Endothelial cell of umbilical vein (primary cell): ENCODE measurements around the gene RAB11B. TPM values are rescaled to one million over a fixed set of nuclear protein-coding genes. Genes with fewer than 3 reads are reported as not detected.

Experiments used
- BruUV-seq: library from RNA; stranded (reverse); fragments of 400-500 nt; replicated peaks from 2 replicates; lab custom pipeline; 2021; lab: Mats Ljungman, UMichigan
- CTCF ChIA-PET: fragments of 300-600, 350-600 bp; sonication (Branson Sonifier 250); formaldehyde crosslinking; loops from one replicate; lab custom pipeline; 2021; ENCODE audit warnings: antibody characterized with exemption, inconsistent platforms; lab: Charles Lee
- POLR2A ChIA-PET: fragments of 300-600, 350-600 bp; sonication (Branson Sonifier 250); formaldehyde crosslinking; loops from one replicate; lab custom pipeline; 2021; ENCODE audit warnings: antibody characterized with exemption, inconsistent platforms; lab: Charles Lee
- DNase-seq: peaks from one replicate; pipeline ENCODE4 v3.0.0-alpha.2; 2011; ENCODE audit warnings: low read depth, low spot score
- FAIRE-seq: peaks from 2 replicates; lab custom pipeline; 2011; peaks lifted over from hg19 to GRCh38; lab: Jason Lieb, UNC
- H2AFZ ChIP-seq: 2 replicates; pipeline ENCODE4 v1.6.0; 2012; ENCODE audit warnings: low read depth, low read length, control low read depth, inconsistent platforms
- H3K27ac ChIP-seq: 2 replicates; pipeline ENCODE4 v1.5.1; 2011; ENCODE audit warnings: low read depth, mild to moderate bottlenecking, control low read depth, low read length, moderate library complexity; ENCODE audit not compliant: insufficient read depth
- H3K27me3 ChIP-seq, 2 experiments: 2 replicates each; pipeline versions ENCODE4 v1.6.0 to v1.6.1; 2011; ENCODE audit warnings: low read length in 2 of 2, mixed read lengths in 1 of 2; ENCODE audit not compliant: control insufficient read depth in 2 of 2, insufficient read depth in 2 of 2
- H3K36me3 ChIP-seq, 2 experiments: 2 replicates in 1 of 2; 3 replicates in 1 of 2; pipeline ENCODE4 v1.5.1; 2011; ENCODE audit warnings: low read length in 2 of 2, mild to moderate bottlenecking in 1 of 2, moderate library complexity in 1 of 2; ENCODE audit not compliant: control insufficient read depth in 2 of 2, insufficient read depth in 2 of 2; ENCODE audit errors: extremely low read depth in 1 of 2
- H3K4me1 ChIP-seq: 3 replicates; pipeline ENCODE4 v1.5.1; 2011; ENCODE audit warnings: mild to moderate bottlenecking, low read length; ENCODE audit not compliant: control insufficient read depth, insufficient read depth; ENCODE audit errors: extremely low read depth
- H3K4me2 ChIP-seq: 2 replicates; pipeline ENCODE4 v1.6.1; 2011; ENCODE audit warnings: low read length, control low read depth, mixed read lengths; ENCODE audit not compliant: insufficient read depth
- H3K4me3 ChIP-seq, 3 experiments: fragments of 200-600 bp in 1 of 3; sonication (generic), shearing (Covaris generic) in 1 of 3; replicated peaks in 1 of 3; 2 replicates each; pipeline ENCODE4 v1.5.1; 2011 to 2016; ENCODE audit warnings: control low read depth in 3 of 3, low read length in 3 of 3, mild to moderate bottlenecking in 2 of 3, inconsistent platforms in 1 of 3, low read depth in 1 of 3, moderate library complexity in 1 of 3; ENCODE audit not compliant: insufficient read depth in 1 of 3
- H3K79me2 ChIP-seq: 2 replicates; pipeline ENCODE4 v1.6.0; 2012; ENCODE audit warnings: low read length, inconsistent platforms; ENCODE audit not compliant: control insufficient read depth, insufficient read depth
- H3K9ac ChIP-seq: replicated peaks from 2 replicates; pipeline ENCODE3; 2011; ENCODE audit warnings: low read length, control low read depth; ENCODE audit not compliant: insufficient read depth; ENCODE audit errors: extremely low read depth
- H3K9me1 ChIP-seq: replicated peaks from 3 replicates; pipeline ENCODE4 v1.6.0; 2011; ENCODE audit warnings: mild to moderate bottlenecking, low read length; ENCODE audit not compliant: control insufficient read depth, insufficient read depth; ENCODE audit errors: extremely low read depth
- H3K9me3 ChIP-seq: replicated peaks from 2 replicates; pipeline ENCODE4 v1.5.1; 2012; ENCODE audit warnings: low read length, inconsistent platforms; ENCODE audit not compliant: control insufficient read depth, insufficient read depth
- H4K20me1 ChIP-seq: replicated peaks from 2 replicates; pipeline ENCODE3; 2011; ENCODE audit warnings: mild to moderate bottlenecking, low read length; ENCODE audit not compliant: control insufficient read depth, insufficient read depth; ENCODE audit errors: extremely low read depth
- CTCF ChIP-seq, 2 donors: IDR thresholded peaks; 1 replicate in 1 of 2; 2 replicates in 1 of 2; pipeline ENCODE4 v1.5.1; 2011; ENCODE audit warnings: low read length in 2 of 2, mild to moderate bottlenecking in 2 of 2, moderate library complexity in 2 of 2, control low read depth in 1 of 2, inconsistent platforms in 1 of 2, low read depth in 1 of 2; ENCODE audit not compliant: insufficient read depth in 1 of 2; ENCODE audit errors: extremely low read depth in 1 of 2
- EZH2 ChIP-seq: IDR thresholded peaks from 2 replicates; pipeline ENCODE4 v1.6.1; 2012; ENCODE audit warnings: borderline replicate concordance, low read depth, mild to moderate bottlenecking, moderate library complexity, low read length, inconsistent platforms; ENCODE audit not compliant: severe bottlenecking
- FOS ChIP-seq: IDR thresholded peaks from 2 replicates; pipeline ENCODE4 v1.6.1; 2011; ENCODE audit warnings: mild to moderate bottlenecking, low read length, moderate library complexity, borderline replicate concordance; ENCODE audit not compliant: insufficient read depth
- GATA2 ChIP-seq: IDR thresholded peaks from 2 replicates; pipeline ENCODE4 v1.7.0; 2011; ENCODE audit warnings: low read depth, mild to moderate bottlenecking, moderate library complexity, mixed read lengths, low read length; ENCODE audit not compliant: insufficient read length, insufficient read depth
- JUN ChIP-seq: IDR thresholded peaks from 2 replicates; pipeline ENCODE4 v1.6.1; 2011; ENCODE audit warnings: borderline replicate concordance, low read depth; ENCODE audit not compliant: insufficient read length, insufficient read depth
- MAX ChIP-seq: IDR thresholded peaks from 2 replicates; pipeline ENCODE4 v1.6.1; 2011; ENCODE audit not compliant: insufficient read depth, insufficient read length
- MYC ChIP-seq: IDR thresholded peaks from one replicate; pipeline ENCODE4 v1.6.1; 2011; ENCODE audit warnings: mild to moderate bottlenecking, low read depth, low read length
- POLR2A ChIP-seq: IDR thresholded peaks from 2 replicates; pipeline ENCODE4 v1.6.1; 2012; ENCODE audit warnings: low read depth, mild to moderate bottlenecking, control low read depth, low read length
- POLR2AphosphoS5 ChIP-seq: IDR thresholded peaks from 2 replicates; pipeline ENCODE4 v1.6.1; 2012; ENCODE audit warnings: low read depth, mild to moderate bottlenecking, control low read depth, low read length, moderate library complexity; ENCODE audit not compliant: insufficient read depth
- dilution Hi-C: fragments of 300-500 bp; cut with MboI; formaldehyde crosslinking; loops from one replicate; pipeline ENCODE4 v1.15.0; 2019; ENCODE audit warnings: low sequenced_read_pairs; ENCODE audit not compliant: extremely low pct_ligation_motif_present
- intact Hi-C: fragments of 100-400 bp; cut with micrococcal nuclease; formaldehyde crosslinking; loops from one replicate; pipeline ENCODE4 v1.10.0; 2022
- polyA plus RNA-seq, 4 experiments: library from polyadenylated mRNA; depleted of rRNA in 3 of 4; stranded (reverse) in 3 of 4; unstranded in 1 of 4; fragments of >200 nt; gene quantifications; 2 replicates each; pipeline versions ENCODE4 v1.2.1 to v1.2.3, GENCODE V29; 2011 to 2012; ENCODE audit warnings: missing spikeins in 1 of 4
- total RNA-seq: library from RNA; stranded (reverse); gene quantifications from 2 replicates; pipeline ENCODE4 v1.2.3, GENCODE V29; 2021

RAB11B gene
- total and polyA plus RNA-seq, 2 donors (not counting 3 experiments of a cell fraction or from before 2014, with no cell fraction given) = 74.1 to 99.8 TPM

- peaks cover 12% of the 10 kb centered on the region for H3K4me1 ChIP-seq
- H2AFZ ChIP-seq = no peak overlapping the region
- dilution Hi-C loops = no loop called here
- BruUV-seq = no TSS peak
- no peak overlapping the region for H3K4me2 ChIP-seq
- H3K9me1 ChIP-seq = no peaks in the 10 kb centered on the region
- no peak for TF ChIP-seq MAX
- no peak for TF ChIP-seq MYC
- TF ChIP-seq POLR2AphosphoS5 = no peak
- no peak for TF ChIP-seq POLR2A
- no peak for TF ChIP-seq JUN
- no peak for TF ChIP-seq EZH2
- no peak for TF ChIP-seq CTCF (IDR thresholded peaks at IDR 0.05; ENCODE audit: extremely low read depth in 1 of 2, insufficient read depth in 1 of 2, low read depth in 1 of 2, low read length in 2 of 2)
- no peak for TF ChIP-seq GATA2
- TF ChIP-seq FOS = no peak
- ChIA-PET CTCF (no interaction called here), POLR2A (no interaction called here)
- intact Hi-C loops = no loop called here
- FAIRE-seq (no peak), DNase-seq (no peak)
- H3K4me3 ChIP-seq = no peak overlapping the region
- H4K20me1 ChIP-seq = no peaks in the 10 kb centered on the region
- no peaks in the 10 kb centered on the region for H3K36me3 ChIP-seq
- H3K9ac ChIP-seq = no peak overlapping the region
- no peak overlapping the region for H3K27ac ChIP-seq
- H3K27me3 ChIP-seq = no peaks in the 10 kb centered on the region
- no peaks in the 10 kb centered on the region for H3K9me3 ChIP-seq
- H3K79me2 ChIP-seq = peaks cover 25% of the 10 kb centered on the region
Measured at GRCh38 chr19:8388612-8388958, 1.6 kb upstream of the RAB11B start.
